Ovary (tissue), 9 donors: ENCODE results near the gene TM4SF4. TPM values are rescaled to one million over a fixed set of nuclear protein-coding genes. Genes with fewer than 3 reads are reported as not detected.

Experiments used
- DNase-seq, 5 donors: peaks; one replicate each; pipeline ENCODE4 v3.0.0-alpha.2; 2019 to 2020
- H3K27ac ChIP-seq, 2 donors: fragments of 200-600 bp; one replicate each; pipeline versions ENCODE4 v1.5.1 to v1.8.0; 2019 to 2022
- H3K27me3 ChIP-seq: fragments of 200-600 bp; one replicate; pipeline ENCODE4 v1.8.0; 2022
- H3K36me3 ChIP-seq: fragments of 200-600 bp; sonication (generic); one replicate; pipeline ENCODE4 v1.5.1; 2019
- H3K4me1 ChIP-seq: one replicate; pipeline ENCODE4 v1.8.1; 2013; ENCODE audit warnings: mild to moderate bottlenecking, moderate library complexity; ENCODE audit not compliant: insufficient read depth
- H3K4me3 ChIP-seq: fragments of 200-600 bp; sonication (generic); one replicate; pipeline ENCODE4 v1.5.1; 2017
- H3K9me3 ChIP-seq, 2 donors: fragments of 200-600 bp in 1 of 2; sonication (generic) in 1 of 2; one replicate each; pipeline versions ENCODE4 v1.5.1 to v1.8.1; 2013 to 2019; ENCODE audit warnings: mild to moderate bottlenecking in 1 of 2, moderate library complexity in 1 of 2
- EP300 ChIP-seq: sonication (generic); formaldehyde crosslinking; IDR thresholded peaks from one replicate; pipeline ENCODE4 v1.6.1; 2017; ENCODE audit warnings: antibody characterized with exemption
- POLR2A ChIP-seq: fragments of 450-650 bp; IDR thresholded peaks from one replicate; pipeline ENCODE4 v1.6.1; 2017; ENCODE audit warnings: antibody characterized with exemption, mild to moderate bottlenecking, moderate library complexity
- whole genome bisulfite sequencing, 3 donors: extraction: QIAGEN DNeasy Blood & Tissue Kit in 1 of 3; methylation state at CpG; one replicate each; pipeline versions ENCODE4 v1.1.5 to v1.1.7; 2013 to 2017; 5-methylcytosine and 5-hydroxymethylcytosine counted together
- intact Hi-C, 4 donors: fragments of 100-400 bp; cut with DNase I; formaldehyde crosslinking; loops; one replicate each; pipeline versions ENCODE4 v1.11.0 to v1.15.1; 2022 to 2023
- polyA plus RNA-seq, 2 donors: library from polyadenylated mRNA; stranded (reverse); fragments of 200-250 nt in 1 of 2; fragments of 350-450 nt in 1 of 2; fragmentation: Illumina TruSeq in 1 of 2; extraction: RNeasy Lipid Tissue Mini Kit (QIAGEN cat#74804) in 1 of 2; gene quantifications; one replicate each; pipeline ENCODE4 v1.2.3, GENCODE V29; 2013 to 2014
- total RNA-seq, 7 donors: library from RNA; depleted of rRNA in 2 of 7; stranded (reverse); fragments of >200 nt in 2 of 7; fragmentation: NEBNext Ultra II Directional in 3 of 7; extraction: Animal tissue kit (Norgen Biotek cat#: 25700) in 3 of 7; gene quantifications; one replicate each; pipeline versions ENCODE4 v1.1.0 to v1.2.4, GENCODE V29; 2016 to 2023
- TF ChIP-seq, protein P1 (sequence below), 3 donors: fragments of 450-650 bp in 2 of 3; fragments of 200-600 bp in 1 of 3; IDR thresholded peaks; one replicate each; pipeline versions ENCODE4 v1.5.1 to v1.8.0; 2016 to 2022; ENCODE audit warnings: antibody characterized with exemption in 3 of 3, mild to moderate bottlenecking in 1 of 3
- donor health status: DM: no; HTN: no; CAD: no; lungs with moderate emphysema.
- donor health status: DM: no; HTN: no; CAD: no.
- donor health status: Bipolar disorder and iron deficiency.
- donor health status: DM: yes; HTN: yes; CAD: no.
- donor health status: DM: no; HTN: no; CAD: no.
- donor health status: DM: yes; HTN: yes; CAD: no.

TM4SF4 gene
- total and polyA plus RNA-seq, 9 donors = 0.10 to 6.9 (median 4.5) TPM; not detected in 4

DNA sequence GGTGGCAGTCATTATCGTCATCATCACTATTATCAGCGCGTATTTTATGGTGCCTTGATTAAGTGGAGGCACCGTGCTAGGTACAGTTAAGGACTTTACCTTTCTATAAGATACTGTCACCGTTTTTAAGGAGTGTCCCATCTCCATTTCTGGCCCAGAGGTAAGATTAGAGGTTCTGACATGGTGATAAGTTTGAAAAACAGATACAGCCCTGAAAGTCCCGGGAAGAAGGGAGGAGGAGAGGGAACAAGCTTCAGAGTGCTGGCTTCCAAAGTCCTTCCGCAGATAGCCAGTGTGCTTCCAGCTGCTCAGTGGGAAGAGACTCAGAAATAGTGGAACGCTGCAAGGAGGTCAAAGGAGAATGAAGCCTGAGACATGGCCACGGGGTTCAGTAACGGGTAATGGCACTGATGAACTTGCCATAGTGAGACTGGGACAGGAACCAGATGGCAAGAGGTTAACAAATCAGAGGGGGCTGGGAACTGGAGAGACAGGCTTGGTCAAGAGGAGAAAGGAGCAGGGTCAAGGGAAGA, 9.1 kb upstream of the TM4SF4 start:
- Histone ChIP-seq H3K36me3 (no peaks in the 10 kb centered on the region), H3K9me3 (no peaks in the 10 kb centered on the region), H3K27ac (no peak overlapping the region), H3K27me3 (no peaks in the 10 kb centered on the region), H3K4me3 (no peak overlapping the region), H3K4me1 (peaks cover 4% of the 10 kb centered on the region)
- WGBS, 3 donors = 43 to 49% (median 48%) methylated on average over 10 of the region's 10 CpGs
- TF ChIP-seq POLR2A (no peak), EP300 (no peak)
- TF ChIP-seq, protein P1, sequence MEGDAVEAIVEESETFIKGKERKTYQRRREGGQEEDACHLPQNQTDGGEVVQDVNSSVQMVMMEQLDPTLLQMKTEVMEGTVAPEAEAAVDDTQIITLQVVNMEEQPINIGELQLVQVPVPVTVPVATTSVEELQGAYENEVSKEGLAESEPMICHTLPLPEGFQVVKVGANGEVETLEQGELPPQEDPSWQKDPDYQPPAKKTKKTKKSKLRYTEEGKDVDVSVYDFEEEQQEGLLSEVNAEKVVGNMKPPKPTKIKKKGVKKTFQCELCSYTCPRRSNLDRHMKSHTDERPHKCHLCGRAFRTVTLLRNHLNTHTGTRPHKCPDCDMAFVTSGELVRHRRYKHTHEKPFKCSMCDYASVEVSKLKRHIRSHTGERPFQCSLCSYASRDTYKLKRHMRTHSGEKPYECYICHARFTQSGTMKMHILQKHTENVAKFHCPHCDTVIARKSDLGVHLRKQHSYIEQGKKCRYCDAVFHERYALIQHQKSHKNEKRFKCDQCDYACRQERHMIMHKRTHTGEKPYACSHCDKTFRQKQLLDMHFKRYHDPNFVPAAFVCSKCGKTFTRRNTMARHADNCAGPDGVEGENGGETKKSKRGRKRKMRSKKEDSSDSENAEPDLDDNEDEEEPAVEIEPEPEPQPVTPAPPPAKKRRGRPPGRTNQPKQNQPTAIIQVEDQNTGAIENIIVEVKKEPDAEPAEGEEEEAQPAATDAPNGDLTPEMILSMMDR (IDR thresholded peaks at IDR 0.05) = no peak
- intact Hi-C loops = loop anchor here in 1 of 4 donors (10.0 kb wide), 1 partner anchor 501 kb away; no protein-coding TSS in a partner anchor
- DNase-seq = no peak

DNA sequence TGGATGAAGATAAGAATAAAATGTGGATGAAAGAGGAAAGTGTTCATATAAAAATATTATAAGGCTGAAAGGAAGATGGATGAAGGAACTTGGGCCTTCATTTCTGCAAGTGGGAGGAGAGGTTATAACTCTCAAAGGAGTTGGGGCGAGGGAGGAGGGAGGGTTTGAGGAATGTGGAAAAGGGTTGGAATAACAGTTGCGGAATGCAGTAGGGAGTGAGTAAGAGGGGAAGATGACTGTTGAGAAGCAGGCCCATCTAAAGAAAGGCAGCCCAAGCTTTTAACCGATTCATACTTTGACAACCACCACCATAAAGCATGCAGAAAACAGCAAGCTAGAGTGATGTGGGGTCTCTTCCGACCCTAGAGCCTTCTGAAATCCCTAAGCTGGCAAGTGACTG, 8.3 kb upstream of the TM4SF4 start:
- TF ChIP-seq EP300 (no peak), POLR2A (no peak)
- TF ChIP-seq, protein P1 (IDR thresholded peaks at IDR 0.05) = no peak
- Histone ChIP-seq H3K36me3 (no peaks in the 10 kb centered on the region), H3K4me3 (no peak overlapping the region), H3K9me3 (no peaks in the 10 kb centered on the region), H3K4me1 (peaks cover 4% of the 10 kb centered on the region), H3K27ac (no peak overlapping the region), H3K27me3 (no peaks in the 10 kb centered on the region)
- intact Hi-C loops = loop anchor here in 1 of 4 donors (10.0 kb wide), 1 partner anchor 501 kb away; no protein-coding TSS in a partner anchor
- peak in 1 of 5 donors; percentile 34 for DNase-seq
- WGBS, 3 donors = 40 to 56% (median 42%) methylated on average over 4 of the region's 4 CpGs

DNA sequence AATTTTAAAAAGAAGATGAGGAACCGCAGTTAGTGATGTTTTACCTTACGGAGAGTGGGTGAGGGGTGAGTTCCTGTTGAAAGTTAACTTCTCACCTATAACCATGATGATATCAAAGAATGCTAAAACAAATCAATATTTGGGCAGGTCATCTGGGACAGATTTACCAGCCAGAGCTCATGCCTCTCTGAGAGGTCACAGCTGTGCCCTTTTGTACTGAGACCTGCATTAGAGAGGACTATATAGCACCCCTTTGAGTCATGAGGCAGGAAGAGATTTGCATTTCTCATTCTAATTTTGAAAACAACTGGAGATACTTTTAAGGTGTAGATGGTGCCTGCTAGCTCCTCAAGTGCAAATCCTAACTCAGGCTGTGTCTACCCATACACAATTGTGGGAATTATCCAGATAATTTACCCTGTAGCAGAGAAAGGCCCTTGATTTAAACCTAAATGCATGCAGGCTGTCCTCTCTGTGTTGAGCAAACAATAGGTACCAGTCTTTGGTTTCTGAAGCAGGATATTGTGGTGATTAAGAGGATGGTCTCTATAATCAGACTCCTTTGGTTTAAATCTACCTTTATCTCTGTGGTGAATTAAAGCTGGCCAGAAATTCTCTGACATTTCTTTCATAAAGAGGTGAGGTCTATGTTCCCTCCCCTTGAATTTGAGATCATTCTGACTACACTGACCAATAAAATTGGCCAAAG, 5.8 kb upstream of the TM4SF4 start:
- H3K9me3 ChIP-seq = no peaks in the 10 kb centered on the region
- 92 to 95% (median 93%) methylated on average over 2 of the region's 2 CpGs for WGBS, 3 donors
- H3K4me1 ChIP-seq = peaks cover 7% of the 10 kb centered on the region
- intact Hi-C loops = loop anchor here in 1 of 4 donors (10.0 kb wide), 1 partner anchor 504 kb away; no protein-coding TSS in a partner anchor
- H3K4me3 ChIP-seq = no peak overlapping the region
- no peak overlapping the region for H3K27ac ChIP-seq
- TF ChIP-seq EP300 = no peak
- TF ChIP-seq POLR2A = no peak
- TF ChIP-seq, protein P1 (IDR thresholded peaks at IDR 0.05) = no peak
- no peaks in the 10 kb centered on the region for H3K27me3 ChIP-seq
- DNase-seq = no peak
- H3K36me3 ChIP-seq = no peaks in the 10 kb centered on the region

DNA sequence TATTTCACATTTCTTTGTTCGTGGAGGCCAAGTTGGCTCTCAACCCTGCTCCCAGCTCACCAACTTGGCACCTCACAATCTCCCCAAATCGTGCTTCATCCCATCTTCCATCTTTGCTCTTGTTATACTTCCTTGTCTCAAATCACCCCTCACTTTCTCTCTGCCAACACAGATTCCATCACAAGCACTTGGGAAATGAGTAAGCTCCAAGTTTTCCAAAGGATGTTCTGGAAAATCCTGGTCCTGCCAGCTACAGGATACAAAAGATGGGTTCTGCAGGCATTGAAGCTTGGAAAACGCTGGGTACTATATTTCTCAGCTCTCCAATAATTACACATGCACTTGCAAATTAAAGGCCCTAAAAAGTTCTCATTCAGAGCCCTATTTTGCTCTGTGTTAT, 4.1 kb upstream of the TM4SF4 start:
- H3K9me3 ChIP-seq = no peaks in the 10 kb centered on the region
- no peak for DNase-seq
- H3K4me3 ChIP-seq = no peak overlapping the region
- no peak overlapping the region for H3K27ac ChIP-seq
- TF ChIP-seq POLR2A (no peak), EP300 (no peak)
- TF ChIP-seq, protein P1 (IDR thresholded peaks at IDR 0.05) = no peak
- intact Hi-C loops = loop anchor here in 3 of 4 donors (10.0 kb wide), 3 partner anchors 106 to 346 kb away; partner anchors contain the start of gene HPS3 (in 1 of the 3)
- H3K36me3 ChIP-seq = no peaks in the 10 kb centered on the region
- no peaks in the 10 kb centered on the region for H3K27me3 ChIP-seq
- H3K4me1 ChIP-seq = peaks cover 7% of the 10 kb centered on the region
- WGBS, 3 donors = 61 to 69% (median 62%) methylated on average over 3 of the region's 3 CpGs
